ENCODE measurements around the gene EYS.

The EYS gene

GRCh38 chr6:64293298-64293697, 1413.7 kb downstream of the EYS start:
- H3K36me3 ChIP-seq (ENCODE audit: control insufficient read depth, insufficient read depth, low read length) = no peaks in the 10 kb centered on the region
- H3K9ac ChIP-seq = no peak overlapping the region
- H2AFZ ChIP-seq = no peak overlapping the region
- no peak overlapping the region for H3K4me2 ChIP-seq (ENCODE audit: low read length)
- no peaks in the 10 kb centered on the region for H3K9me3 ChIP-seq (ENCODE audit: control insufficient read depth, low read length)
- no peaks in the 10 kb centered on the region for H3K4me1 ChIP-seq
- no peaks in the 10 kb centered on the region for H3K79me2 ChIP-seq
- H3K4me3 ChIP-seq (ENCODE audit: low read depth, low read length) = no peak overlapping the region
- no peak overlapping the region for H3K27ac ChIP-seq
- TF ChIP-seq CTCF (IDR thresholded peaks at IDR 0.05) = no peak
- no peaks in the 10 kb centered on the region for H3K27me3 ChIP-seq (ENCODE audit: control insufficient read depth, insufficient read depth, low read length)

- H3K36me3 ChIP-seq (ENCODE audit: control insufficient read depth, insufficient read depth, low read length) = no peaks in the 10 kb centered on the region
- no peaks in the 10 kb centered on the region for H3K27me3 ChIP-seq (ENCODE audit: control insufficient read depth, insufficient read depth, low read length)
- no peak overlapping the region for H3K4me2 ChIP-seq (ENCODE audit: low read length)
- H3K4me3 ChIP-seq (ENCODE audit: low read depth, low read length) = no peak overlapping the region
- no peaks in the 10 kb centered on the region for H3K4me1 ChIP-seq
- H2AFZ ChIP-seq = no peak overlapping the region
- H3K79me2 ChIP-seq = no peaks in the 10 kb centered on the region
- no peak for TF ChIP-seq CTCF (IDR thresholded peaks at IDR 0.05)
- H3K27ac ChIP-seq = no peak overlapping the region
- no peaks in the 10 kb centered on the region for H3K9me3 ChIP-seq (ENCODE audit: control insufficient read depth, low read length)
- no peak overlapping the region for H3K9ac ChIP-seq
These were observed 1416.2 kb downstream of the EYS start for GRCh38 chr6:64290867-64291266.

GRCh38 chr6:64289931-64290330, 1417.1 kb downstream of the EYS start:
- TF ChIP-seq CTCF (IDR thresholded peaks at IDR 0.05) = no peak
- H3K9me3 ChIP-seq (ENCODE audit: control insufficient read depth, low read length) = no peaks in the 10 kb centered on the region
- H3K9ac ChIP-seq = no peak overlapping the region
- H2AFZ ChIP-seq = no peak overlapping the region
- H3K4me3 ChIP-seq (ENCODE audit: low read depth, low read length) = no peak overlapping the region
- H3K4me2 ChIP-seq (ENCODE audit: low read length) = no peak overlapping the region
- no peaks in the 10 kb centered on the region for H3K79me2 ChIP-seq
- H3K36me3 ChIP-seq (ENCODE audit: control insufficient read depth, insufficient read depth, low read length) = no peaks in the 10 kb centered on the region
- no peaks in the 10 kb centered on the region for H3K4me1 ChIP-seq
- no peak overlapping the region for H3K27ac ChIP-seq
- H3K27me3 ChIP-seq (ENCODE audit: control insufficient read depth, insufficient read depth, low read length) = no peaks in the 10 kb centered on the region

GRCh38 chr6:64288351-64288750, 1418.7 kb downstream of the EYS start:
- H3K36me3 ChIP-seq (ENCODE audit: control insufficient read depth, insufficient read depth, low read length) = no peaks in the 10 kb centered on the region
- no peak overlapping the region for H3K4me2 ChIP-seq (ENCODE audit: low read length)
- H3K27ac ChIP-seq = no peak overlapping the region
- H3K4me1 ChIP-seq = no peaks in the 10 kb centered on the region
- H2AFZ ChIP-seq = no peak overlapping the region
- H3K9ac ChIP-seq = no peak overlapping the region
- H3K79me2 ChIP-seq = no peaks in the 10 kb centered on the region
- H3K9me3 ChIP-seq (ENCODE audit: control insufficient read depth, low read length) = no peaks in the 10 kb centered on the region
- H3K27me3 ChIP-seq (ENCODE audit: control insufficient read depth, insufficient read depth, low read length) = no peaks in the 10 kb centered on the region
- TF ChIP-seq CTCF (IDR thresholded peaks at IDR 0.05) = no peak
- no peak overlapping the region for H3K4me3 ChIP-seq (ENCODE audit: low read depth, low read length)

- no peak overlapping the region for H2AFZ ChIP-seq
- H3K4me2 ChIP-seq (ENCODE audit: low read length) = no peak overlapping the region
- no peaks in the 10 kb centered on the region for H3K36me3 ChIP-seq (ENCODE audit: control insufficient read depth, insufficient read depth, low read length)
- no peaks in the 10 kb centered on the region for H3K27me3 ChIP-seq (ENCODE audit: control insufficient read depth, insufficient read depth, low read length)
- TF ChIP-seq CTCF (IDR thresholded peaks at IDR 0.05) = no peak
- no peaks in the 10 kb centered on the region for H3K4me1 ChIP-seq
- no peak overlapping the region for H3K4me3 ChIP-seq (ENCODE audit: low read depth, low read length)
- H3K9ac ChIP-seq = no peak overlapping the region
- no peaks in the 10 kb centered on the region for H3K9me3 ChIP-seq (ENCODE audit: control insufficient read depth, low read length)
- H3K79me2 ChIP-seq = no peaks in the 10 kb centered on the region
- H3K27ac ChIP-seq = no peak overlapping the region
These were observed 1425.9 kb downstream of the EYS start for GRCh38 chr6:64281167-64281566.

Data from parathyroid adenoma (tissue), 2 donors.